ENCODE measurements around the gene CYP1A2.
A peak's percentile ranks its signal among the peaks of the same experiment; 100 is the strongest.
"Not testable (repeated sequence)": the region's sequence is repeated elsewhere in the genome, so short reads cannot be mapped to it uniquely, and the experiment has no call there.

The CYP1A2 gene

DNA sequence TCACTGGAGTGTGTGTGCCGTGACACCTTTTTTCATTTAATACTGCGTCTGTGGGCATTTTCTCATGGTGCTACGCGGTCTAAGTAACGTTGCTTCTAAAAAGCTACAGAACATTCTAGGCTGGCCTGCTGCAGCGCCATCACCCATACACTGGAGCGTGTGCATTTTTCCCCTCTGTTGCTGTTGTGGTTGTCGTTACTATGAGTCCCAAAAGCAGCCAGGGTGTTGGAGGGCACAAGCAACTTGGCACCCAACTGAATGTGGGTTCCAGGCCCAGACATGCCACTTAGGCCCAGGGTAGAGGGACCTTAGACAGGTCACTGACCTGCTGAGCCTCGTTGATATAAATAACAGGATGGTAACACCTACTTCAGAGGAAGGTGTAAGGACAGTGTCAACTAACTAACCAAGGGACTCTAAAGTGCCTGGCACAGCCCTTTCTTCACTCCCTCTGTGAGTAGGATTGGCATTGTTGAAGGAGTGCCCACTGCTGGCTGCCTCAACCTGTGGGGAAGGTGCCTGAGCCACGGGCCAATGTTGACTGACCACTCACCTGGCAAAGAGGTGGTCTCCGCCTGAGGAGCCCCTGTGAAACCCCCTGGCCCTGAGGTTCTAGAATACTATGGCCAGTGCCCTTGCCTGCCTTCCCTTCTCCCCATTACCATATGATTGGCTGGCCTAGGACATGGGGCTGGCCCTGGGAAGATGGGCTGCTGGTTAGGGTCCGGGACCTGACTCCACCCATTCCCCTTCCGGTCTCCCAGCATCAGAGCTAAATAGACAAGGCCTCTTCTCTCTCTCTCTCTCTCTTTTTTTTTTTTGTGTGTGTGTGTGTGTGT lies 36.8 kb downstream of the CYP1A2 start:
- DNase-seq (ENCODE audit: extremely low read depth, low read depth), result no peak
- no peak for TF ChIP-seq CTCF (IDR thresholded peaks at IDR 0.05; ENCODE audit: low read depth, low read length, missing control alignments)

DNA sequence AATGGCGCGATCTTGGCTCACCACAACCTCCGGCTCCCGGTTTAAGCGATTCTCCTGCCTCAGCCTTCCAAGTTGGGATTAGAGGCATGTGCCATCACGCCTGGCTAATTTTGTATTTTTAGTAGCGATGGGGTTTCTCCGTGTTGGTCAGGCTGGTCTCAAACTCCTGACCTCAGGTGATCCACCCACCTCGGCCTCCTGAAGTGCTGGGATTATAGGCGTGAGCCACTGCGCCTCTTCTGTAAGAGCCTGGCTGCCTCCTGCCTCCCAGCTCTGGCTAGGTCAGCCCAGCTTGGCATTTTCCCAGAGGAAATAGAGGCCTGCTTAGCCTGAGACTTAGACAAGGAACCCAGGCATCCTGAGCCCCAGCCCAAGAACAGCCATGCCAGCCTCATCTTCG lies 37.4 kb downstream of the CYP1A2 start:
- not testable (repeated sequence) for DNase-seq (ENCODE audit: extremely low read depth, low read depth); H3K4me3 ChIP-seq (replicated peaks; ENCODE audit: low read depth, low read length)

More for the DNA sequence above, 36.8 kb downstream of the CYP1A2 start:
- H3K4me3 ChIP-seq (replicated peaks; ENCODE audit: low read depth, low read length), result peak overlapping the region; percentile 62; the same call in 1 of the 2 replicates

DNA sequence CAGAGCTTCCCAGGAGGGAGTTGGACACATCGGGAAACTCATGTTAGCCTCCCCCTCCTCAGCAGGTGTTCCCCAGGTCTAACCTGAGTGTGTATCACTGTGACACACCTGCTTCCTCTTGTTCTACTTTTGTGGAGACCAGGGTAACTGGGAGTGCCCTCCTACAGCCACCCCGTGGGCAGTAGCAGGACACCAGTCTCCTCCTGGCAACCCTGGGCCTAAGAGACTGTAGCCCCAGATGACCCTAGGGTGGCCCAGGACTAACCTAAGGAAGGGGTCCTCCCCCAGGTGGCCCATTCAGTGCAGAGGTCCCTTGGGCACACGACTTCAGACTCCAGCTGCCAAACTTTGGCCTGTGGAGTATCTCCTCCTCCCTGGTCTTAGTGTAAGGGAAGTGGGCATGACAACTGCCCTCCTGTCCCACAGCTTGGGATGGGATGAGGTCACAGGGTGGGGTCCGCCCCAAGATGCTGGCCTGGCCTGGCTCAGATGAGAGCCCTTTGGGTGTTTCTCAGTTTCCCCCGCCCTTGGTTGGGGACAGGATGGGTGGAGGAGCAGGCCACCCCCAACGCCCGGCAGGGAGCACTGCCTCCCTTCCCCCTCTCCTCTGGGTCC lies 38.0 kb downstream of the CYP1A2 start:
- DNase-seq (ENCODE audit: extremely low read depth, low read depth), result no peak
- H3K4me3 ChIP-seq (replicated peaks; ENCODE audit: low read depth, low read length), result no peak overlapping the region

GRCh38 chr15:74787251-74788041 lies 38.8 kb downstream of the CYP1A2 start:
- H3K4me3 ChIP-seq (replicated peaks; ENCODE audit: low read depth, low read length), result no peak overlapping the region
- peak; percentile 52 for DNase-seq (ENCODE audit: extremely low read depth, low read depth)
- TF ChIP-seq CTCF (IDR thresholded peaks at IDR 0.05; ENCODE audit: low read depth, low read length, missing control alignments), result peak; percentile 71

More for the DNA sequence above, 38.0 kb downstream of the CYP1A2 start:
- no peak for TF ChIP-seq CTCF (IDR thresholded peaks at IDR 0.05; ENCODE audit: low read depth, low read length, missing control alignments)

- no peak for DNase-seq (ENCODE audit: extremely low read depth, low read depth)
- no peak for TF ChIP-seq CTCF (IDR thresholded peaks at IDR 0.05; ENCODE audit: low read depth, low read length, missing control alignments)
- H3K4me3 ChIP-seq (replicated peaks; ENCODE audit: low read depth, low read length), result no peak overlapping the region
Measured at GRCh38 chr15:74788042-74788682, 39.5 kb downstream of the CYP1A2 start.

- H3K4me3 ChIP-seq (replicated peaks; ENCODE audit: low read depth, low read length), result no peak overlapping the region
- DNase-seq (ENCODE audit: extremely low read depth, low read depth), result no peak
- no peak for TF ChIP-seq CTCF (IDR thresholded peaks at IDR 0.05; ENCODE audit: low read depth, low read length, missing control alignments)
Measured at GRCh38 chr15:74788683-74789151, 40.1 kb downstream of the CYP1A2 start.
